RKO (cell line): Measurements from ENCODE around the gene MAST3.

Experiments
- DNase-seq: peaks from one replicate; pipeline ENCODE4 v3.0.0-alpha.2; 2016; ENCODE audit warnings: low spot score

The MAST3 gene

GRCh38 chr19:18160493-18160970 lies 63.0 kb downstream of the MAST3 start:
- DNase-seq = peak; percentile 50

- DNase-seq = peak; percentile 64
These were observed 63.5 kb downstream of the MAST3 start for GRCh38 chr19:18160971-18161635.

GRCh38 chr19:18161636-18162002 lies 64.0 kb downstream of the MAST3 start:
- DNase-seq = no peak

GRCh38 chr19:18164072-18164471 lies 66.5 kb downstream of the MAST3 start:
- DNase-seq = no peak

- DNase-seq = no peak
These were observed 68.4 kb downstream of the MAST3 start for GRCh38 chr19:18165794-18166544.

GRCh38 chr19:18167011-18167410 lies 69.4 kb downstream of the MAST3 start:
- no peak for DNase-seq

GRCh38 chr19:18167975-18168645 lies 70.5 kb downstream of the MAST3 start:
- peak; percentile 53 for DNase-seq

GRCh38 chr19:18168673-18169381 lies 71.2 kb downstream of the MAST3 start:
- DNase-seq = no peak

GRCh38 chr19:18170714-18171255 lies 73.2 kb downstream of the MAST3 start:
- no peak for DNase-seq

- no peak for DNase-seq
These were observed 74.2 kb downstream of the MAST3 start for GRCh38 chr19:18171605-18172327.

GRCh38 chr19:18172331-18173053 lies 74.9 kb downstream of the MAST3 start:
- DNase-seq = no peak

GRCh38 chr19:18173054-18173571 lies 75.5 kb downstream of the MAST3 start:
- DNase-seq = no peak

- DNase-seq = peak; percentile 47
These were observed 76.2 kb downstream of the MAST3 start, which contains the start of gene IFI30 for GRCh38 chr19:18173572-18174288. Gene IFI30, plus strand, starts transcription at chr19:18173813. Its CDS starts 29 bp downstream, at chr19:18173842.

- DNase-seq = no peak
These were observed 77.4 kb downstream of the MAST3 start for GRCh38 chr19:18174983-18175382.

GRCh38 chr19:18176367-18177310 lies 79.1 kb downstream of the MAST3 start:
- no peak for DNase-seq

GRCh38 chr19:18179957-18180356 lies 82.4 kb downstream of the MAST3 start:
- no peak for DNase-seq

- no peak for DNase-seq
These were observed 86.0 kb downstream of the MAST3 start for GRCh38 chr19:18183529-18183928.

- DNase-seq = no peak
These were observed 88.0 kb downstream of the MAST3 start for GRCh38 chr19:18185538-18185937.
